ENCODE data around the gene NAPB. TPM values are rescaled to one million over a fixed set of nuclear protein-coding genes. Genes with fewer than 3 reads are reported as not detected.

Gene NAPB
- total and polyA plus RNA-seq, 2 experiments from 2014 or later: 5.9 to 8.1 TPM

GRCh38 chr20:23449421-23449820 is 28.1 kb upstream of the NAPB start:
- WGBS, 2 experiments (ENCODE audit: low coverage in 1 of 2, low lambda C conversion rate in 2 of 2, missing lambda C conversion rate in 2 of 2): 65 to 69% methylated on average over 3 of the region's 3 CpGs
- Histone ChIP-seq H3K36me3 (ENCODE audit: low read depth) (no peaks in the 10 kb centered on the region), H3K9me3 (ENCODE audit: low read depth) (no peaks in the 10 kb centered on the region), H2AFZ (no peak overlapping the region), H3F3A (ENCODE audit: insufficient read depth) (peaks cover 5% of the 10 kb centered on the region; the same call in 1 of the 2 replicates), H3K79me2 (ENCODE audit: insufficient read depth) (no peaks in the 10 kb centered on the region), H3K4me2 (ENCODE audit: unreplicated experiment) (no peak overlapping the region), H3K9me2 (ENCODE audit: insufficient read depth) (no peaks in the 10 kb centered on the region), H3K27me3 (replicated peaks; ENCODE audit: insufficient read depth) (no peaks in the 10 kb centered on the region; the same call in 1 of the 2 replicates), H3K4me3 (no peak overlapping the region), H3K27ac (no peak overlapping the region), H3K4me1 (ENCODE audit: insufficient read depth) (peaks cover 12% of the 10 kb centered on the region), H3K9ac (no peak overlapping the region), H4K20me1 (ENCODE audit: insufficient read depth) (no peaks in the 10 kb centered on the region)
- in situ Hi-C loops (cut with MboI): loop anchor here (10.0 kb wide), 1 partner anchor 165 kb away; no protein-coding TSS in a partner anchor
- no peak for TF ChIP-seq EZH2 (IDR thresholded peaks at IDR 0.05; ENCODE audit: insufficient read depth, poor library complexity, severe bottlenecking)
- no peak for TF ChIP-seq EZH2phosphoT487 (IDR thresholded peaks at IDR 0.05; ENCODE audit: insufficient read depth, low read depth)
- no peak for DNase-seq

- Histone ChIP-seq H3K27ac (no peak overlapping the region), H3K4me3 (no peak overlapping the region), H3K9me2 (ENCODE audit: insufficient read depth) (no peaks in the 10 kb centered on the region), H3K9ac (no peak overlapping the region), H3K4me2 (ENCODE audit: unreplicated experiment) (no peak overlapping the region), H3K4me1 (ENCODE audit: insufficient read depth) (peaks cover 12% of the 10 kb centered on the region), H4K20me1 (ENCODE audit: insufficient read depth) (no peaks in the 10 kb centered on the region), H3K27me3 (replicated peaks; ENCODE audit: insufficient read depth) (no peaks in the 10 kb centered on the region; the same call in 1 of the 2 replicates), H3F3A (ENCODE audit: insufficient read depth) (peaks cover 5% of the 10 kb centered on the region; the same call in 1 of the 2 replicates), H3K79me2 (ENCODE audit: insufficient read depth) (no peaks in the 10 kb centered on the region), H3K36me3 (ENCODE audit: low read depth) (no peaks in the 10 kb centered on the region), H2AFZ (no peak overlapping the region), H3K9me3 (ENCODE audit: low read depth) (no peaks in the 10 kb centered on the region)
- in situ Hi-C loops (cut with MboI): loop anchor here (10.0 kb wide), 1 partner anchor 167 kb away; no protein-coding TSS in a partner anchor
- no peak for TF ChIP-seq EZH2 (IDR thresholded peaks at IDR 0.05; ENCODE audit: insufficient read depth, poor library complexity, severe bottlenecking)
- TF ChIP-seq EZH2phosphoT487 (IDR thresholded peaks at IDR 0.05; ENCODE audit: insufficient read depth, low read depth): no peak
- no peak for DNase-seq
- WGBS, 2 experiments (ENCODE audit: low coverage in 1 of 2, low lambda C conversion rate in 2 of 2, missing lambda C conversion rate in 2 of 2): 66 to 68% methylated on average over 5 of the region's 5 CpGs
Observed at GRCh38 chr20:23448167-23448566, 26.9 kb upstream of the NAPB start.

DNA sequence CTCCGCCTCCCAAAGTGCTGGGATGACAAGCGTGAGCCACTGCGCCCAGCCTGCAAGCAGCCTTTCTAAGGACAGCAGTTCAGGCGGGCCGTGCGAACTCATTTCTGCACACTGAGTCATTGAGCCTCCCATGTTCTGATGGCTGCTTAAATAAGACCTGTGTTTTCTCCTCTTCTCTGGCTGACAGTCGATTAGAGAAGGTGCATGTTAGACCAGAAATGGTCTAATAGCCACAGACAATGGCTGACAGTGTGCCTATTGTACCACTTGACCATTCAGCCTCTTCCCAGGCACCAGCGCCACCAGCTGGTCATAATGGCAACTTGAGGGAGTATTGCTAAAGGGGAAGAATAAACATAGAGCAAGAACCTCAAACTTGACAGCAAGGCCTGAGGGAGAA is 25.2 kb upstream of the NAPB start:
- in situ Hi-C loops (cut with MboI): loop anchor here (10.0 kb wide), 1 partner anchor 168 kb away; no protein-coding TSS in a partner anchor
- 80 to 81% methylated on average over 8 of the region's 8 CpGs for WGBS, 2 experiments (ENCODE audit: low coverage in 1 of 2, low lambda C conversion rate in 2 of 2, missing lambda C conversion rate in 2 of 2)
- peaks cover 12% of the 10 kb centered on the region for H3K4me1 ChIP-seq (ENCODE audit: insufficient read depth)
- H3K9me3 ChIP-seq (ENCODE audit: low read depth): no peaks in the 10 kb centered on the region
- no peaks in the 10 kb centered on the region for H3K9me2 ChIP-seq (ENCODE audit: insufficient read depth)
- no peak for TF ChIP-seq EZH2 (IDR thresholded peaks at IDR 0.05; ENCODE audit: insufficient read depth, poor library complexity, severe bottlenecking)
- no peak for TF ChIP-seq EZH2phosphoT487 (IDR thresholded peaks at IDR 0.05; ENCODE audit: insufficient read depth, low read depth)
- H4K20me1 ChIP-seq (ENCODE audit: insufficient read depth): no peaks in the 10 kb centered on the region
- H3K36me3 ChIP-seq (ENCODE audit: low read depth): no peaks in the 10 kb centered on the region
- H3K27me3 ChIP-seq (replicated peaks; ENCODE audit: insufficient read depth): no peaks in the 10 kb centered on the region
- H3F3A ChIP-seq (ENCODE audit: insufficient read depth): peaks cover 5% of the 10 kb centered on the region; the same call in 1 of the 2 replicates
- H3K9ac ChIP-seq: no peak overlapping the region
- H3K79me2 ChIP-seq (ENCODE audit: insufficient read depth): no peaks in the 10 kb centered on the region
- no peak overlapping the region for H2AFZ ChIP-seq
- no peak overlapping the region for H3K4me3 ChIP-seq
- H3K27ac ChIP-seq: no peak overlapping the region
- DNase-seq: peak; percentile 40
- H3K4me2 ChIP-seq (ENCODE audit: unreplicated experiment): no peak overlapping the region

GRCh38 chr20:23445596-23446217 is 24.4 kb upstream of the NAPB start:
- H3F3A ChIP-seq (ENCODE audit: insufficient read depth): peaks cover 5% of the 10 kb centered on the region; the same call in 1 of the 2 replicates
- no peak overlapping the region for H3K9ac ChIP-seq
- H2AFZ ChIP-seq: no peak overlapping the region
- DNase-seq: peak; percentile 90
- in situ Hi-C loops (cut with MboI): loop anchor here (10.0 kb wide), 1 partner anchor 169 kb away; no protein-coding TSS in a partner anchor
- 0 out of 2 replicates have a peak overlapping the region, but pooled peaks have one; percentile 20 for H3K27ac ChIP-seq
- H3K4me3 ChIP-seq: no peak overlapping the region
- no peaks in the 10 kb centered on the region for H3K9me3 ChIP-seq (ENCODE audit: low read depth)
- no peak for TF ChIP-seq EZH2phosphoT487 (IDR thresholded peaks at IDR 0.05; ENCODE audit: insufficient read depth, low read depth)
- TF ChIP-seq EZH2 (IDR thresholded peaks at IDR 0.05; ENCODE audit: insufficient read depth, poor library complexity, severe bottlenecking): no peak
- no peaks in the 10 kb centered on the region for H3K79me2 ChIP-seq (ENCODE audit: insufficient read depth)
- H3K9me2 ChIP-seq (ENCODE audit: insufficient read depth): no peaks in the 10 kb centered on the region
- H4K20me1 ChIP-seq (ENCODE audit: insufficient read depth): no peaks in the 10 kb centered on the region
- no peaks in the 10 kb centered on the region for H3K36me3 ChIP-seq (ENCODE audit: low read depth)
- no peaks in the 10 kb centered on the region for H3K27me3 ChIP-seq (replicated peaks; ENCODE audit: insufficient read depth)
- peaks cover 12% of the 10 kb centered on the region for H3K4me1 ChIP-seq (ENCODE audit: insufficient read depth)
- peak overlapping the region; percentile 12 for H3K4me2 ChIP-seq (ENCODE audit: unreplicated experiment)
- WGBS, 2 experiments (ENCODE audit: low coverage in 1 of 2, low lambda C conversion rate in 2 of 2, missing lambda C conversion rate in 2 of 2): 26 to 35% methylated on average over 6 to 7 of the region's 7 CpGs

Data from GM23248 (cell line).